NCI-H2196 (cell line): ENCODE data around the gene DCANP1.
"Not testable (repeated sequence)": the region's sequence is repeated elsewhere in the genome, so short reads cannot be mapped to it uniquely, and the experiment has no call there.

Source experiments
- DNase-seq: peaks from one replicate; lab custom pipeline; 2025; ENCODE audit not compliant: unreplicated experiment; lab: John Stamatoyannopoulos, UW

Gene DCANP1

DNA sequence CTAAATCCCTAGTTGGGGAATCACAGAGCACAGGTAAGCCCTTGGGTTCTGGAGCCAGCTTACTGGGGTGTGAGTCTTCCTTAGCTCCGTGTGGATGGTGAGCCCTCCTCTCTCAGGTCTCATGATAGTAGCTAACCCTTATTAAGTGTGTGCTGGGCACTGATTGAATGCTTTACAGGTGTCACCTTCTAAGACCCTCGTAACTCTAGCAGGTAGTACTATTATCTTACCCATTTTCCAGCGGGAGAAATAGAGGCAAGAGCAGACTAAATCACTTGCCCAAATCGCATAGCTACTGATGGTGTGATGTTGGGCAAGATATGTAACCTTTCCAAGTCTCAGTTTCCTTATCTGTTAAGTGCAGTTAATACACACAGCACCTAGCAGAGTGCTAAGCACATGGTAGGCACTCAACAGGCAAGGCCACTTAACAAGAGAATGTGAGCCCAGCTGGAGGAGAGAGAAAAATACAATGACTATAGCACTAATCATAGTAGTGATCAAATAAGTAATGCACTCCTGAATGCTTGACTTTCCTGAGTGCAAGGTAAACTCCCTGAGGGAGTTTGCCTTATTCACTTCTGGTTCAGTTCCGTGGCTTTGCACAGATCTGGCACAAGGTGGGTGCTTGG is at the start of gene DCANP1:
DCANP1 (minus strand) TSS at position 51 of the 632 bp plus-strand sequence. CDS start 240 bp downstream, outside the sequence.
- DNase-seq: no peak

GRCh38 chr5:135495531-135495930 is 48.4 kb upstream of the DCANP1 start:
- DNase-seq: not testable (repeated sequence)

- no peak for DNase-seq
Observed at GRCh38 chr5:135494196-135494595, 47.0 kb upstream of the DCANP1 start.

GRCh38 chr5:135493406-135494180 is 46.4 kb upstream of the DCANP1 start:
- DNase-seq: no peak

- DNase-seq: no peak
Observed at GRCh38 chr5:135492319-135492626, 45.1 kb upstream of the DCANP1 start.

- peak; percentile 51 for DNase-seq
Observed at GRCh38 chr5:135491552-135492318, 44.6 kb upstream of the DCANP1 start.

GRCh38 chr5:135491038-135491551 is 43.9 kb upstream of the DCANP1 start:
- DNase-seq: no peak

- DNase-seq: no peak
Observed at GRCh38 chr5:135490245-135491037, 43.3 kb upstream of the DCANP1 start.

GRCh38 chr5:135489466-135490244 is 42.5 kb upstream of the DCANP1 start:
- no peak for DNase-seq

DNA sequence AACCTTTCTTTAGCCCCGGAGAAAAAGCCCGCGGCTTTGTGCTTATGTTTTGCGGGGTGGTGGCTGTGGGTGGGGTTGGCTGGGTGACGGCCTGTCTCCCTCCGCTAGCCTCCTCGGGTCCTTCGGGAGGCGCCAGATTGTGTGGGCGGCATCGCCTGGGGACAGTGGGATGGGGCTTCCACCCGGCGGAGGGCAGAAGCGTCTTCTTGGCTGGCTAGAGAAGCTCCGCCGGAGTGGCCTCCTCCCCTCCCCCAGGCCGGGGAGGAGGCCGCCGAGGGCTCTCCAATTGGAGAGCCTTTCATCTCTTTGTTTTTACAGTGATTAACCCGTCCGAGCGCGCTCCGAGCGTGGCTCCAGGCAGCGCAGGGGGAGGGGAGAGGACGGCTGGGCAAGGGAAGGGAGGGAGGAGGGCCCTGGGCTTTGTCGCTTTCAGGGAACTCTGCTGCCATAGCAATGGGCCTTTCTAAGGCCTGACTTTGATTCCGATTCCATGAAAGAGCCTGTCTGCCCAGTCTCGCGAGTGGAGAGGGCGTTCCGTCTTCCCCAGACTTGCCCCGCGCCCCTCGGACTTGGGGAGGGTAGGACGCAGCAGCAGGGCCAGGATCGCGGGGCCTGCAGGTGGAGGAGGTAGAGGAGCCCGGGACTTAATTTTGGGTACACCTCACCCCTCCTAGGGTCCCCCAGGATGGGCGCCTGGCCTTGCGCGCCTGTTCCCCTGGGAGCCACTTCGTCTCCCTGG is 41.7 kb upstream of the DCANP1 start:
- no peak for DNase-seq

GRCh38 chr5:135487839-135488514 is 40.8 kb upstream of the DCANP1 start:
- no peak for DNase-seq

GRCh38 chr5:135487037-135487395 is 39.9 kb upstream of the DCANP1 start:
- no peak for DNase-seq

GRCh38 chr5:135486131-135487036 is 39.2 kb upstream of the DCANP1 start:
- DNase-seq: no peak

DNA sequence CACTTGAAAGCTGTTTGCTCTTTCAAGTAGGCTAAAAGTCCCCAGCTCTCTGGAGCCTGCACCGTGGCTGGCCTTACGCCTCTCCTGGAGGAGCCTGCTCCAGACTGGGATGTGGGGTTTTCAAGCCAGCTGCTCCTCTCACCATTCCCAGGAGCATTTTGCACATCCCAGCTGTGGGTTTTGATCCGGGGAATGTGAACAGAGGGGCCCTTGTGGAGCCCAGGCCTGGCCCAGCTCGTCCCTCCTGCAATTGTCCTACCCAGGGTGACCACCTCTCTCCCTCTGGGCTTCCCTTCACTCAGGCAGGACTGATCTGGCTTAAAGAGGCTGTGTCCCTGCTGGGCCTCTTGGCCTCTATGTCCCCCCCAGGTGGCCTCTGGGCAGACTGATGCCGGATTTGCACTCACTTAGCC is 37.5 kb upstream of the DCANP1 start:
- peak; percentile 33 for DNase-seq

GRCh38 chr5:135483254-135483653 is 36.1 kb upstream of the DCANP1 start:
- no peak for DNase-seq

- no peak for DNase-seq
Observed at GRCh38 chr5:135482381-135482933, 35.3 kb upstream of the DCANP1 start.

- DNase-seq: no peak
Observed at GRCh38 chr5:135481909-135482311, 34.8 kb upstream of the DCANP1 start.

DNA sequence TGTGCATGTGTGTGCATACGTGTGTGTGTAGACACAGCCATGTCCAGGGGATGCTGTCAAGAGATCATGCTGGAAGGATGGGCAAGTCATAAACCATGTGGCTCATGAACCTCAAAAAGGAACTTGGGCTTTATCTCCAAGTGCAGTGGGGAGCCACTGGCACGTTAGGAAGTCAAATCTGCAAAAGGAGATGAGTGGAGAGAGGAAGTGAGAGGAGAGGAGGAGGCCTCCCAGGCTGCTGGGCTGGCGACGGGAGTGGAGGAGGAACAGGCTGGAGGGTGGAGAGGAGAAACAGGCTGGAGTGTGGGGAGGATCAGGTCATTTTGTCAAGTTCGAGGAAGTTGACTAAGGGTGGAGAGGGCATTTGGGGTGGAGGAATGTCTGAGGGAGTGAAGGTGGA is 34.2 kb upstream of the DCANP1 start:
- DNase-seq: no peak
